Colonic mucosa (tissue), 4 donors: ENCODE data around the gene MTUS2. TPM values are rescaled to one million over a fixed set of nuclear protein-coding genes. Genes with fewer than 3 reads are reported as not detected.

ENCODE experiments used
- DNase-seq: peaks from one replicate; pipeline ENCODE4 v3.0.0-alpha.2; 2020
- H3K27ac ChIP-seq: fragments of 200-600 bp; one replicate; pipeline ENCODE4 v1.8.0; 2021
- H3K27me3 ChIP-seq: fragments of 200-600 bp; one replicate; pipeline ENCODE4 v1.8.0; 2021
- H3K36me3 ChIP-seq: fragments of 200-600 bp; one replicate; pipeline ENCODE4 v1.8.0; 2021
- H3K4me1 ChIP-seq: fragments of 200-600 bp; one replicate; pipeline ENCODE4 v1.8.0; 2021; ENCODE audit warnings: mild to moderate bottlenecking
- H3K4me3 ChIP-seq: fragments of 200-600 bp; one replicate; pipeline ENCODE4 v1.8.0; 2021
- H3K9ac ChIP-seq, 2 donors: one replicate each; pipeline ENCODE4 v1.7.0; 2013; ENCODE audit warnings: control low read depth in 2 of 2, low read depth in 2 of 2, low read length in 2 of 2
- H3K9me3 ChIP-seq: fragments of 200-600 bp; one replicate; pipeline ENCODE4 v1.8.0; 2021
- CTCF ChIP-seq: fragments of 200-600 bp; IDR thresholded peaks from one replicate; pipeline ENCODE4 v1.8.0; 2022; ENCODE audit warnings: antibody characterized with exemption, mild to moderate bottlenecking
- intact Hi-C: fragments of 100-400 bp; cut with DNase I; formaldehyde crosslinking; loops from one replicate; pipeline ENCODE4 v1.14.1; 2022
- total RNA-seq, 2 donors: library from RNA; stranded (reverse); fragmentation: NEBNext Ultra II Directional in 1 of 2; extraction: Animal tissue kit (Norgen Biotek cat#: 25700) in 1 of 2; gene quantifications; one replicate each; pipeline ENCODE4 v1.2.1, GENCODE V29; 2021
- donor health status: healthy.
- donor health status: DM: no; HTN: no; CAD: no.
- donor health status: DM: no; HTN: no; CAD: no.

Gene MTUS2
- total RNA-seq, 2 donors from 2014 or later = 0.11 to 0.40 TPM

- Histone ChIP-seq H3K4me1 (no peaks in the 10 kb centered on the region), H3K4me3 (no peak overlapping the region), H3K36me3 (peaks cover 5% of the 10 kb centered on the region), H3K9ac (no peak overlapping the region), H3K9me3 (no peaks in the 10 kb centered on the region), H3K27me3 (no peaks in the 10 kb centered on the region), H3K27ac (no peak overlapping the region)
- TF ChIP-seq CTCF = no peak
- no peak for DNase-seq
- intact Hi-C loops = no loop called here
These were observed 709.6 kb downstream of the MTUS2 start for GRCh38 chr13:29529754-29530153.

GRCh38 chr13:29530901-29531300 is 710.8 kb downstream of the MTUS2 start:
- intact Hi-C loops = no loop called here
- TF ChIP-seq CTCF = no peak
- no peak overlapping the region for H3K27ac ChIP-seq
- peaks cover 5% of the 10 kb centered on the region for H3K36me3 ChIP-seq
- no peak overlapping the region for H3K9ac ChIP-seq
- no peak for DNase-seq
- no peak overlapping the region for H3K4me3 ChIP-seq
- H3K4me1 ChIP-seq = no peaks in the 10 kb centered on the region
- H3K9me3 ChIP-seq = no peaks in the 10 kb centered on the region
- no peaks in the 10 kb centered on the region for H3K27me3 ChIP-seq

DNA sequence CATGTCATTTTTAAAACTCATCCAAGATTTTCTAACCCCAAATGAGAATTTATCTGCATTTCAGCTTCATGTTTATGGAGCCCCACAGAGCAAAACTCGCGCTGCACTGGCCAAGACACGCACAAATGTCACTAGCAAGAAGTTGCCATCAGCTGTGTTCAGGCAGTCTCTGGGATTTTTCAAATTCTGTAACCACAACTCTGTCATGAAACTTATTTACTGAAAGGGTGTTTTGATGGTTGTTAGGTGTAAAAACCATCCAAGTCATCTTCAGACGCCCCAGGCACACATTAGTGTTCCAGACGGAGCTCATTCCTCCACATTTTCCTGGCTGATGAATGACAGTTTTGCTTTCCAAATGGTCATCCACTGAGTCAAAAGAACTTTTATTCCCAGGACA is 712.0 kb downstream of the MTUS2 start:
- H3K9ac ChIP-seq = no peak overlapping the region

GRCh38 chr13:29532821-29533220 is 712.7 kb downstream of the MTUS2 start:
- no peak overlapping the region for H3K4me3 ChIP-seq
- no peaks in the 10 kb centered on the region for H3K9me3 ChIP-seq
- no peak overlapping the region for H3K9ac ChIP-seq
- peaks cover 5% of the 10 kb centered on the region for H3K36me3 ChIP-seq
- TF ChIP-seq CTCF = no peak
- H3K27me3 ChIP-seq = no peaks in the 10 kb centered on the region
- no peak overlapping the region for H3K27ac ChIP-seq
- no peaks in the 10 kb centered on the region for H3K4me1 ChIP-seq
- intact Hi-C loops = no loop called here
- no peak for DNase-seq

More for the DNA sequence above, 712.0 kb downstream of the MTUS2 start:
- DNase-seq = no peak
- no peak for TF ChIP-seq CTCF
- H3K27ac ChIP-seq = no peak overlapping the region
- H3K4me1 ChIP-seq = no peaks in the 10 kb centered on the region
- intact Hi-C loops = no loop called here
- H3K27me3 ChIP-seq = no peaks in the 10 kb centered on the region
- peaks cover 5% of the 10 kb centered on the region for H3K36me3 ChIP-seq
- H3K9me3 ChIP-seq = no peaks in the 10 kb centered on the region
- H3K4me3 ChIP-seq = no peak overlapping the region

DNA sequence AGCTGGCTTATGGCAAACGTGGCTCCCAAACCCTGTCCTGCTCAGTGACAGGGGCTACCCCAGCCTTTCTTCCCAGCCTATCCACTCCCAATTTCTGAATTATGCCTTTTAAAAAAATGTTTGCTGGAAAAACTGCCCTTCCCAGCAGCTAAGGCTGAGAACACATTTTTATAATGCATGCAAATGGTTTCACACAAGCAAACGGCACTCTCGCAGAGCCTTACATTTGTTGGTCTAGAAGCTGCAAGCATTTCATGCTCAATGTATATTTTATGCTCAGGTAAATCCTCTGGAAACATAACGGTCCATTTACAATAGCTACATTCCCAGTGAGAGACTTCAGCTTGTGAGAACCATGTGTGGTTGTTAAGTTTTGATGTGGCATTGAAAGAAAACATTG is 713.9 kb downstream of the MTUS2 start:
- no peak for TF ChIP-seq CTCF
- Histone ChIP-seq H3K4me3 (no peak overlapping the region), H3K9me3 (no peaks in the 10 kb centered on the region), H3K36me3 (peaks cover 5% of the 10 kb centered on the region), H3K27me3 (no peaks in the 10 kb centered on the region), H3K27ac (no peak overlapping the region), H3K9ac (no peak overlapping the region), H3K4me1 (no peaks in the 10 kb centered on the region)
- intact Hi-C loops = no loop called here
- no peak for DNase-seq
